Progenitor cell of endocrine pancreas (in vitro differentiated cells): ENCODE results near the gene TEX11. TPM values are rescaled to one million over a fixed set of nuclear protein-coding genes. Genes with fewer than 3 reads are reported as not detected.
A peak's percentile ranks its signal among the peaks of the same experiment; 100 is the strongest.

Experiments used
- DNase-seq: peaks from one replicate; pipeline ENCODE4 v3.0.0; 2021; ENCODE audit warnings: low spot score; ENCODE audit not compliant: unreplicated experiment
- H3K27ac Mint-ChIP-seq: 2 replicates; pipeline ENCODE4 v1.8.0; 2021; ENCODE audit warnings: mild to moderate bottlenecking, moderate library complexity, mixed read lengths
- H3K27me3 Mint-ChIP-seq: 2 replicates; pipeline ENCODE4 v1.8.0; 2021; ENCODE audit warnings: mixed read lengths
- H3K36me3 Mint-ChIP-seq: 2 replicates; pipeline ENCODE4 v1.8.0; 2022; ENCODE audit warnings: mixed read lengths; ENCODE audit not compliant: insufficient read depth
- H3K4me1 Mint-ChIP-seq: 2 replicates; pipeline ENCODE4 v1.8.0; 2021; ENCODE audit warnings: low read depth, mixed read lengths
- H3K4me3 Mint-ChIP-seq: 2 replicates; pipeline ENCODE4 v1.8.0; 2021; ENCODE audit warnings: low read depth, mild to moderate bottlenecking, moderate library complexity, mixed read lengths
- H3K9me3 Mint-ChIP-seq: 2 replicates; pipeline ENCODE4 v1.8.0; 2021; ENCODE audit warnings: low read depth, mixed read lengths
- total RNA-seq: library from RNA; stranded (reverse); gene quantifications from 2 replicates; pipeline ENCODE4 v1.2.1, GENCODE V29; 2021
- TF ChIP-seq, protein P1 (sequence below): fragments of 200-600 bp; sonication (generic); IDR thresholded peaks from one replicate; pipeline ENCODE4 v1.5.0; 2021; ENCODE audit warnings: antibody characterized with exemption, mild to moderate bottlenecking; ENCODE audit not compliant: unreplicated experiment

The TEX11 gene
- total RNA-seq, 1 donor from 2014 or later: 6.5 TPM

GRCh38 chrX:70479247-70479921, 429.1 kb downstream of the TEX11 start:
- Mint-ChIP-seq H3K9me3 (no peaks in the 10 kb centered on the region), H3K27me3 (no peaks in the 10 kb centered on the region), H3K36me3 (no peaks in the 10 kb centered on the region), H3K4me1 (peaks cover 61% of the 10 kb centered on the region), H3K4me3 (no peak overlapping the region), H3K27ac (peak overlapping the region; percentile 63)
- TF ChIP-seq, protein P1, sequence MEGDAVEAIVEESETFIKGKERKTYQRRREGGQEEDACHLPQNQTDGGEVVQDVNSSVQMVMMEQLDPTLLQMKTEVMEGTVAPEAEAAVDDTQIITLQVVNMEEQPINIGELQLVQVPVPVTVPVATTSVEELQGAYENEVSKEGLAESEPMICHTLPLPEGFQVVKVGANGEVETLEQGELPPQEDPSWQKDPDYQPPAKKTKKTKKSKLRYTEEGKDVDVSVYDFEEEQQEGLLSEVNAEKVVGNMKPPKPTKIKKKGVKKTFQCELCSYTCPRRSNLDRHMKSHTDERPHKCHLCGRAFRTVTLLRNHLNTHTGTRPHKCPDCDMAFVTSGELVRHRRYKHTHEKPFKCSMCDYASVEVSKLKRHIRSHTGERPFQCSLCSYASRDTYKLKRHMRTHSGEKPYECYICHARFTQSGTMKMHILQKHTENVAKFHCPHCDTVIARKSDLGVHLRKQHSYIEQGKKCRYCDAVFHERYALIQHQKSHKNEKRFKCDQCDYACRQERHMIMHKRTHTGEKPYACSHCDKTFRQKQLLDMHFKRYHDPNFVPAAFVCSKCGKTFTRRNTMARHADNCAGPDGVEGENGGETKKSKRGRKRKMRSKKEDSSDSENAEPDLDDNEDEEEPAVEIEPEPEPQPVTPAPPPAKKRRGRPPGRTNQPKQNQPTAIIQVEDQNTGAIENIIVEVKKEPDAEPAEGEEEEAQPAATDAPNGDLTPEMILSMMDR: no peak
- DNase-seq: no peak

Other genes with a start within 250 kb of the TEX11 start
- gene SLC7A3, start 22.4 kb upstream of the TEX11 start, total RNA-seq: 14.1 and 14.4 TPM in 2 replicates
- 68.9 and 77.0 TPM in 2 replicates for gene SNX12, start 159.6 kb upstream of the TEX11 start, total RNA-seq
- gene FOXO4, start 187.1 kb upstream of the TEX11 start, total RNA-seq: 35.1 and 41.0 TPM in 2 replicates
- gene CXorf65, start 198.0 kb upstream of the TEX11 start, total RNA-seq: not detected in 2 replicates
- gene IL2RG, start 202.9 kb upstream of the TEX11 start, total RNA-seq: 0.16 and 0.41 TPM in 2 replicates
- gene MED12, start 209.9 kb upstream of the TEX11 start, total RNA-seq: 106 and 123 TPM in 2 replicates
- gene NLGN3, start 236.1 kb upstream of the TEX11 start, total RNA-seq: 5.9 and 7.8 TPM in 2 replicates